Stimulated activated naive CD8-positive, alpha-beta T cell treated with anti-CD3 and anti-CD28 coated beads, Interleukin-15, amount 100 ng/mL, for 72 hours (primary cell): ENCODE results near the gene MRGPRX4.
A peak's percentile ranks its signal among the peaks of the same experiment; 100 is the strongest.
"Not testable (repeated sequence)": the region's sequence is repeated elsewhere in the genome, so short reads cannot be mapped to it uniquely, and the experiment has no call there.

Experiments
- ATAC-seq: fragments of 150-1000 bp; cut with Tn5 transposase; 2 replicates; pipeline ENCODE4 v1.10.0; 2021; ENCODE audit warnings: mild to moderate bottlenecking, moderate library complexity
- DNase-seq, 2 donors: peaks; one replicate each; pipeline ENCODE4 v3.0.0; 2021 to 2022
- H3K27ac Mint-ChIP-seq, 2 donors: one replicate each; pipeline ENCODE4 v1.8.0; 2022; ENCODE audit warnings: mild to moderate bottlenecking in 2 of 2, mixed read lengths in 2 of 2, moderate library complexity in 2 of 2
- H3K27me3 Mint-ChIP-seq: one replicate; pipeline ENCODE4 v1.8.0; 2022; ENCODE audit warnings: mixed read lengths
- H3K4me1 Mint-ChIP-seq: one replicate; pipeline ENCODE4 v1.8.0; 2022; ENCODE audit warnings: mild to moderate bottlenecking, mixed read lengths
- H3K4me3 Mint-ChIP-seq, 2 donors: one replicate each; pipeline ENCODE4 v1.8.0; 2022; ENCODE audit warnings: mild to moderate bottlenecking in 2 of 2, mixed read lengths in 2 of 2, moderate library complexity in 1 of 2
- H3K9me3 Mint-ChIP-seq, 2 donors: one replicate each; pipeline ENCODE4 v1.8.0; 2022; ENCODE audit warnings: mixed read lengths in 2 of 2

Gene MRGPRX4

GRCh38 chr11:18191376-18191775 is 18.7 kb downstream of the MRGPRX4 start:
- Mint-ChIP-seq H3K27me3 (peaks cover 20% of the 10 kb centered on the region), H3K9me3 (no peaks in the 10 kb centered on the region), H3K27ac (no peak overlapping the region), H3K4me3 (no peak overlapping the region), H3K4me1 (no peaks in the 10 kb centered on the region)
- DNase-seq (no peak), ATAC-seq (no peak)

- no peaks in the 10 kb centered on the region for H3K9me3 Mint-ChIP-seq
- peaks cover 10% of the 10 kb centered on the region for H3K27me3 Mint-ChIP-seq
- ATAC-seq = peak; percentile 48
- H3K27ac Mint-ChIP-seq = no peak overlapping the region
- H3K4me3 Mint-ChIP-seq = no peak overlapping the region
- no peak for DNase-seq
- H3K4me1 Mint-ChIP-seq = no peaks in the 10 kb centered on the region
Observed at GRCh38 chr11:18193010-18193409, 20.4 kb downstream of the MRGPRX4 start.

GRCh38 chr11:18196532-18196931 is 23.9 kb downstream of the MRGPRX4 start:
- H3K27ac Mint-ChIP-seq = no peak overlapping the region
- no peaks in the 10 kb centered on the region for H3K4me1 Mint-ChIP-seq
- H3K9me3 Mint-ChIP-seq = no peaks in the 10 kb centered on the region
- no peak for ATAC-seq
- DNase-seq = no peak
- H3K4me3 Mint-ChIP-seq = no peak overlapping the region
- peaks cover 28% of the 10 kb centered on the region for H3K27me3 Mint-ChIP-seq

GRCh38 chr11:18197738-18198137 is 25.1 kb downstream of the MRGPRX4 start:
- H3K9me3 Mint-ChIP-seq, ATAC-seq, H3K27ac Mint-ChIP-seq, H3K4me1 Mint-ChIP-seq, H3K4me3 Mint-ChIP-seq, DNase-seq: not testable (repeated sequence)
- peaks cover 24% of the 10 kb centered on the region for H3K27me3 Mint-ChIP-seq

- H3K4me1 Mint-ChIP-seq = no peaks in the 10 kb centered on the region
- DNase-seq (no peak), ATAC-seq (no peak)
- no peaks in the 10 kb centered on the region for H3K9me3 Mint-ChIP-seq
- no peak overlapping the region for H3K27ac Mint-ChIP-seq
- H3K27me3 Mint-ChIP-seq = peaks cover 59% of the 10 kb centered on the region
- no peak overlapping the region for H3K4me3 Mint-ChIP-seq
Observed at GRCh38 chr11:18203723-18204122, 31.1 kb downstream of the MRGPRX4 start.

- H3K4me3 Mint-ChIP-seq = no peak overlapping the region
- no peaks in the 10 kb centered on the region for H3K9me3 Mint-ChIP-seq
- peaks cover 63% of the 10 kb centered on the region for H3K27me3 Mint-ChIP-seq
- DNase-seq (no peak), ATAC-seq (no peak)
- no peaks in the 10 kb centered on the region for H3K4me1 Mint-ChIP-seq
- no peak overlapping the region for H3K27ac Mint-ChIP-seq
Observed at GRCh38 chr11:18204220-18204619, 31.6 kb downstream of the MRGPRX4 start.

GRCh38 chr11:18204771-18205170 is 32.1 kb downstream of the MRGPRX4 start:
- DNase-seq (no peak), ATAC-seq (no peak)
- Mint-ChIP-seq H3K4me3 (no peak overlapping the region), H3K27ac (no peak overlapping the region), H3K27me3 (peaks cover 64% of the 10 kb centered on the region), H3K9me3 (no peaks in the 10 kb centered on the region), H3K4me1 (no peaks in the 10 kb centered on the region)

- ATAC-seq (no peak), DNase-seq (no peak)
Observed at GRCh38 chr11:18209058-18209457, 36.4 kb downstream of the MRGPRX4 start.

GRCh38 chr11:18221274-18221876 is 48.7 kb downstream of the MRGPRX4 start:
- H3K4me3 Mint-ChIP-seq = no peak overlapping the region
- peaks cover 26% of the 10 kb centered on the region for H3K27me3 Mint-ChIP-seq
- DNase-seq (no peak), ATAC-seq (no peak)
- H3K4me1 Mint-ChIP-seq = no peaks in the 10 kb centered on the region
- H3K27ac Mint-ChIP-seq = no peak overlapping the region
- H3K9me3 Mint-ChIP-seq = no peaks in the 10 kb centered on the region

More at GRCh38 chr11:18209058-18209457, 36.4 kb downstream of the MRGPRX4 start:
- Mint-ChIP-seq H3K4me1 (no peaks in the 10 kb centered on the region), H3K4me3 (no peak overlapping the region), H3K9me3 (no peaks in the 10 kb centered on the region), H3K27me3 (peaks cover 59% of the 10 kb centered on the region), H3K27ac (no peak overlapping the region)

GRCh38 chr11:18222814-18223421 is 50.3 kb downstream of the MRGPRX4 start:
- H3K4me3 Mint-ChIP-seq = no peak overlapping the region
- H3K4me1 Mint-ChIP-seq = no peaks in the 10 kb centered on the region
- no peak overlapping the region for H3K27ac Mint-ChIP-seq
- no peaks in the 10 kb centered on the region for H3K9me3 Mint-ChIP-seq
- DNase-seq = no peak
- peaks cover 10% of the 10 kb centered on the region for H3K27me3 Mint-ChIP-seq
- no peak for ATAC-seq
